ENCODE results near the gene GAPDH.

Gene GAPDH

GRCh38 chr12:6530576-6531260 is 3.6 kb upstream of the GAPDH start:
- DNase-seq, result no peak

- DNase-seq, result peak; percentile 73
Observed at GRCh38 chr12:6532051-6532926, 2.0 kb upstream of the GAPDH start.

GRCh38 chr12:6532927-6533652 is 1.2 kb upstream of the GAPDH start:
- DNase-seq, result no peak

GRCh38 chr12:6533653-6533922 is 729 bp upstream of the GAPDH start:
- DNase-seq, result no peak

GRCh38 chr12:6534695-6534944 is 303 bp downstream of the GAPDH start:
- no peak for DNase-seq

GRCh38 chr12:6534945-6535696 is 804 bp downstream of the GAPDH start:
- DNase-seq, result peak; percentile 68

GRCh38 chr12:6535697-6535946 is 1.3 kb downstream of the GAPDH start:
- no peak for DNase-seq

GRCh38 chr12:6535960-6536847 is 1.9 kb downstream of the GAPDH start:
- DNase-seq, result no peak

- DNase-seq, result no peak
Observed at GRCh38 chr12:6536894-6537579, 2.7 kb downstream of the GAPDH start.

GRCh38 chr12:6537580-6538419 is 3.5 kb downstream of the GAPDH start:
- peak; percentile 84 for DNase-seq

GRCh38 chr12:6538420-6539313 is 4.3 kb downstream of the GAPDH start:
- DNase-seq, result no peak

GRCh38 chr12:6539314-6539682 is 5.0 kb downstream of the GAPDH start:
- DNase-seq, result no peak

GRCh38 chr12:6539707-6540134 is 5.4 kb downstream of the GAPDH start:
- no peak for DNase-seq

GRCh38 chr12:6540181-6540877 is 6.0 kb downstream of the GAPDH start:
- no peak for DNase-seq

GRCh38 chr12:6541371-6542165 is 7.3 kb downstream of the GAPDH start:
- no peak for DNase-seq

GRCh38 chr12:6542209-6543009 is 8.1 kb downstream of the GAPDH start:
- DNase-seq, result no peak

- DNase-seq, result no peak
Observed at GRCh38 chr12:6546016-6546415, 11.7 kb downstream of the GAPDH start.

- DNase-seq, result no peak
Observed at GRCh38 chr12:6547566-6547965, 13.2 kb downstream of the GAPDH start.
